ENCODE measurements around the gene AURKA. TPM values are rescaled to one million over a fixed set of nuclear protein-coding genes. Genes with fewer than 3 reads are reported as not detected.

AURKA gene
- total and polyA plus RNA-seq, 9 of the 15 experiments (the other 6 are each of a cell fraction or from before 2014, with no cell fraction given), result 72.7 to 162 (median 113) TPM

GRCh38 chr20:56359212-56360132, 32.5 kb downstream of the AURKA start (continued):
- TF ChIP-seq TCF3 (CRISPR knock-in tag; IDR thresholded peaks at IDR 0.05) (no peak), SIN3A (IDR thresholded peaks at IDR 0.05; ENCODE audit: borderline replicate concordance in 2 of 2, control insufficient read depth in 1 of 2, low read depth in 2 of 2, low read length in 2 of 2) (peak in 1 of 2 experiments; percentile 26; a peak in 1 of 4 replicates), MYNN (IDR thresholded peaks at IDR 0.05) (no peak), MYNN (CRISPR knock-in tag; IDR thresholded peaks at IDR 0.05) (no peak), MLLT1 (IDR thresholded peaks at IDR 0.05) (peak in 1 of 2 experiments; percentile 20; a peak in 1 of 4 replicates), TCFL5 (CRISPR knock-in tag; conservative IDR thresholded peaks at IDR 0.05) (no peak), RBM17 (IDR thresholded peaks at IDR 0.05; ENCODE audit: borderline replicate concordance, low read depth, low read length) (no peak), L3MBTL2 (IDR thresholded peaks at IDR 0.05) (peak; percentile 72), ZKSCAN8 (CRISPR knock-in tag; IDR thresholded peaks at IDR 0.05) (no peak), FOXJ2 (tag; IDR thresholded peaks at IDR 0.05) (no peak), HDAC6 (IDR thresholded peaks at IDR 0.05; ENCODE audit: low read depth, low read length) (no peak), ZZZ3 (IDR thresholded peaks at IDR 0.05) (no peak), ZNF324 (CRISPR knock-in tag; IDR thresholded peaks at IDR 0.05) (no peak), NR4A1 (CRISPR knock-in tag; IDR thresholded peaks at IDR 0.05) (no peak), NR4A1 (tag; IDR thresholded peaks at IDR 0.05) (0 out of 2 replicates have a peak, but pooled peaks have one; percentile 21), NCOA1 (IDR thresholded peaks at IDR 0.05; ENCODE audit: low read depth) (no peak), PRMT5 (CRISPR knock-in tag; IDR thresholded peaks at IDR 0.05) (no peak), EP400 (IDR thresholded peaks at IDR 0.05) (peak; percentile 28), ESRRA (IDR thresholded peaks at IDR 0.05; ENCODE audit: borderline replicate concordance, low read depth) (no peak), GABPB1 (CRISPR knock-in tag; IDR thresholded peaks at IDR 0.05) (no peak)
- TF ChIP-seq, protein P1, sequence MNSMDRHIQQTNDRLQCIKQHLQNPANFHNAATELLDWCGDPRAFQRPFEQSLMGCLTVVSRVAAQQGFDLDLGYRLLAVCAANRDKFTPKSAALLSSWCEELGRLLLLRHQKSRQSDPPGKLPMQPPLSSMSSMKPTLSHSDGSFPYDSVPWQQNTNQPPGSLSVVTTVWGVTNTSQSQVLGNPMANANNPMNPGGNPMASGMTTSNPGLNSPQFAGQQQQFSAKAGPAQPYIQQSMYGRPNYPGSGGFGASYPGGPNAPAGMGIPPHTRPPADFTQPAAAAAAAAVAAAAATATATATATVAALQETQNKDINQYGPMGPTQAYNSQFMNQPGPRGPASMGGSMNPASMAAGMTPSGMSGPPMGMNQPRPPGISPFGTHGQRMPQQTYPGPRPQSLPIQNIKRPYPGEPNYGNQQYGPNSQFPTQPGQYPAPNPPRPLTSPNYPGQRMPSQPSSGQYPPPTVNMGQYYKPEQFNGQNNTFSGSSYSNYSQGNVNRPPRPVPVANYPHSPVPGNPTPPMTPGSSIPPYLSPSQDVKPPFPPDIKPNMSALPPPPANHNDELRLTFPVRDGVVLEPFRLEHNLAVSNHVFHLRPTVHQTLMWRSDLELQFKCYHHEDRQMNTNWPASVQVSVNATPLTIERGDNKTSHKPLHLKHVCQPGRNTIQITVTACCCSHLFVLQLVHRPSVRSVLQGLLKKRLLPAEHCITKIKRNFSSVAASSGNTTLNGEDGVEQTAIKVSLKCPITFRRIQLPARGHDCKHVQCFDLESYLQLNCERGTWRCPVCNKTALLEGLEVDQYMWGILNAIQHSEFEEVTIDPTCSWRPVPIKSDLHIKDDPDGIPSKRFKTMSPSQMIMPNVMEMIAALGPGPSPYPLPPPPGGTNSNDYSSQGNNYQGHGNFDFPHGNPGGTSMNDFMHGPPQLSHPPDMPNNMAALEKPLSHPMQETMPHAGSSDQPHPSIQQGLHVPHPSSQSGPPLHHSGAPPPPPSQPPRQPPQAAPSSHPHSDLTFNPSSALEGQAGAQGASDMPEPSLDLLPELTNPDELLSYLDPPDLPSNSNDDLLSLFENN (IDR thresholded peaks at IDR 0.05; ENCODE audit: low read depth in 2 of 2, low read length in 2 of 2), result no peak
- TF ChIP-seq, protein P2, sequence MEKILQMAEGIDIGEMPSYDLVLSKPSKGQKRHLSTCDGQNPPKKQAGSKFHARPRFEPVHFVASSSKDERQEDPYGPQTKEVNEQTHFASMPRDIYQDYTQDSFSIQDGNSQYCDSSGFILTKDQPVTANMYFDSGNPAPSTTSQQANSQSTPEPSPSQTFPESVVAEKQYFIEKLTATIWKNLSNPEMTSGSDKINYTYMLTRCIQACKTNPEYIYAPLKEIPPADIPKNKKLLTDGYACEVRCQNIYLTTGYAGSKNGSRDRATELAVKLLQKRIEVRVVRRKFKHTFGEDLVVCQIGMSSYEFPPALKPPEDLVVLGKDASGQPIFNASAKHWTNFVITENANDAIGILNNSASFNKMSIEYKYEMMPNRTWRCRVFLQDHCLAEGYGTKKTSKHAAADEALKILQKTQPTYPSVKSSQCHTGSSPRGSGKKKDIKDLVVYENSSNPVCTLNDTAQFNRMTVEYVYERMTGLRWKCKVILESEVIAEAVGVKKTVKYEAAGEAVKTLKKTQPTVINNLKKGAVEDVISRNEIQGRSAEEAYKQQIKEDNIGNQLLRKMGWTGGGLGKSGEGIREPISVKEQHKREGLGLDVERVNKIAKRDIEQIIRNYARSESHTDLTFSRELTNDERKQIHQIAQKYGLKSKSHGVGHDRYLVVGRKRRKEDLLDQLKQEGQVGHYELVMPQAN (IDR thresholded peaks at IDR 0.05; ENCODE audit: borderline replicate concordance), result peak; percentile 35; the same call in 1 of the 2 replicates

All from K562 (cell line).